HFF-Myc (cell line): ENCODE results near the gene EMCN.
"Not testable (repeated sequence)": the region's sequence is repeated elsewhere in the genome, so short reads cannot be mapped to it uniquely, and the experiment has no call there.

ENCODE experiments used
- DNase-seq: peaks from one replicate; pipeline ENCODE4 v3.0.0-alpha.2; 2011; ENCODE audit warnings: low read depth; ENCODE audit errors: extremely low read depth
- H3K4me3 ChIP-seq: replicated peaks from 2 replicates; pipeline ENCODE4 v1.5.1; 2011; ENCODE audit warnings: low read depth, mild to moderate bottlenecking, control low read depth, low read length
- TF ChIP-seq, protein P1 (sequence below): IDR thresholded peaks from 2 replicates; pipeline ENCODE4 v1.5.1; 2012; ENCODE audit warnings: mild to moderate bottlenecking, low read depth, low read length, control low read depth; ENCODE audit errors: missing control alignments

The EMCN gene

DNA sequence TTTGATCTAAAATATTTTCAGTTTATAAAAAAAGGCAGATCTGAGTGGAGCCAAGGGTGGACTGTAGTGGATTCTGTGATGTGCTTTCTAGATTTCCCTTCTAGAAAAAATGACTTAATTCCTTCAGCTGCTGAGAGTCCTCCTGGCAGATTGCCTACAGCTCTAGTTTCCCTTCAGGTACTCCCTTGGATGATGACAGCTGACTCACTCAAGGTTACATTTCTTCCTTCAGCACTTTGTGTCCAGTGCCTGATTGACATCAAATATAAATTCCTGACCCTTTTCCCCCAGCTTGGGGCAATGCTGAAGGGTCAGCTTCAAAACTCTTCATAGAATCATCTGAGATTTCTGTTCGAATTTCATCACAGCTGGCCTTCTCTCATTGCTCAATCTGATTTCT is 161.7 kb downstream of the EMCN start:
- no peak for DNase-seq
- TF ChIP-seq, protein P1, sequence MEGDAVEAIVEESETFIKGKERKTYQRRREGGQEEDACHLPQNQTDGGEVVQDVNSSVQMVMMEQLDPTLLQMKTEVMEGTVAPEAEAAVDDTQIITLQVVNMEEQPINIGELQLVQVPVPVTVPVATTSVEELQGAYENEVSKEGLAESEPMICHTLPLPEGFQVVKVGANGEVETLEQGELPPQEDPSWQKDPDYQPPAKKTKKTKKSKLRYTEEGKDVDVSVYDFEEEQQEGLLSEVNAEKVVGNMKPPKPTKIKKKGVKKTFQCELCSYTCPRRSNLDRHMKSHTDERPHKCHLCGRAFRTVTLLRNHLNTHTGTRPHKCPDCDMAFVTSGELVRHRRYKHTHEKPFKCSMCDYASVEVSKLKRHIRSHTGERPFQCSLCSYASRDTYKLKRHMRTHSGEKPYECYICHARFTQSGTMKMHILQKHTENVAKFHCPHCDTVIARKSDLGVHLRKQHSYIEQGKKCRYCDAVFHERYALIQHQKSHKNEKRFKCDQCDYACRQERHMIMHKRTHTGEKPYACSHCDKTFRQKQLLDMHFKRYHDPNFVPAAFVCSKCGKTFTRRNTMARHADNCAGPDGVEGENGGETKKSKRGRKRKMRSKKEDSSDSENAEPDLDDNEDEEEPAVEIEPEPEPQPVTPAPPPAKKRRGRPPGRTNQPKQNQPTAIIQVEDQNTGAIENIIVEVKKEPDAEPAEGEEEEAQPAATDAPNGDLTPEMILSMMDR = no peak
- no peak overlapping the region for H3K4me3 ChIP-seq

- not testable (repeated sequence) for H3K4me3 ChIP-seq, DNase-seq
Measured at GRCh38 chr4:100352352-100352751, 165.5 kb downstream of the EMCN start.

DNA sequence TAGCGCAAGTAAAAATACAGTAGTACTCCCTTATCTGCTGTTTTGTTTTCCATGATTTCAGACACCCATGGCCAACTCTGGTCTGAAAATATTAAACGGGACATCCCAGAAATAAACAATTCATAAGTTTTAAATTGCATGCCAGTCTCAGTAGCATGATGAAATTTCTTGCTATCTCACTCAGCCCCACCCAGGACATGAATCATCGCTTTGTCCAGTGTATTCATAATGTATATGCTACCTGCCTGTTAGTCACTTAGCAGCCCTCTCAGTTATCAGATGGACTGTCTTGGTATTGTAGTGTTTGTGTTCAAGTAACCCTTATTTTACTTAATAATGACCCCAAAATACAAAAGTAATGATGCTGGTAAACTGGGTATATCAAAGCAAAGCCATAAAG is 169.3 kb downstream of the EMCN start:
- peak; percentile 29 for DNase-seq
- H3K4me3 ChIP-seq = no peak overlapping the region
- TF ChIP-seq, protein P1 = no peak

DNA sequence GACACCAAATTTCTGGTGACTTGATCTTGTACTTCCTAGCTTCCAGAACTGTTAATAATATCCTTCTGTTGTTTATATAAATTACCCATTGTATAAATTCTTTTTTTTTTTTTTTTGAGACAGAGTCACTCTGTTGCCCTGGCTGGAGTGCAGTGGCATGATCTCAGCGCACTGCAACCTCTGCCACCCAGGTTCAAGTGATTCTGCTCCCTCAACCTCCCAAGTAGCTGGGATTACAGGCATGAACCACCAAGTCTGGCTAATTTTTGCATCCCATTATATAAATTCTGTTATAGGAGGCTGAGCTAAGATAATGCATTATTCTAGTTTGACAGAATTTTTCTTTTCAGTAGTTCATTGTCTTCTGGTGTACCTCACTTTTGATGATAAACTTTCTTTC is 170.6 kb downstream of the EMCN start:
- no peak for DNase-seq
- no peak overlapping the region for H3K4me3 ChIP-seq
- TF ChIP-seq, protein P1 = no peak

DNA sequence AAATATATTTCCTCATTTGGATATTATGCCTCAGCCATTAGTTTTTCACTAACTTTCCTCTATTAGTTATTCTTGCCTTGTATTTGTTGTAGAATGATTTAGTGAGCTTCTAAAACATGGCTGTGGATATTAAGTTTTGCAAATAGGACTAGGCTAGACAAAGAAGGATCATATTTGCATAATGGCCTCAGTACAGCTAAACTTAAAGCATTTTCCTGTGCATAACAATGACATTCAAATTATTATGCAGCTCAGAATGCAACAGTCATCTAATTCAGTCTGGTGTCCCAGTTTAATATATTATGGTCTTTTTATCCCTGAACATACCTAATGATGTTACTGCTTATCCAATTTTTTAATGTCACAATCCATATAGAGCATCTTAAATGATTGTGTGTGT is 172.2 kb downstream of the EMCN start:
- H3K4me3 ChIP-seq = no peak overlapping the region
- TF ChIP-seq, protein P1 = no peak
- DNase-seq = no peak
